Dedifferentiated amniotic fluid mesenchymal stem cell (primary cell): ENCODE data around the gene BRCA1.
A peak's percentile ranks its signal among the peaks of the same experiment; 100 is the strongest.
"Not testable (repeated sequence)": the region's sequence is repeated elsewhere in the genome, so short reads cannot be mapped to it uniquely, and the experiment has no call there.

Experiments used
- DNase-seq: peaks from one replicate; pipeline ENCODE4 v3.0.0-alpha.2; 2016; ENCODE audit errors: extremely low spot score

Gene BRCA1

DNA sequence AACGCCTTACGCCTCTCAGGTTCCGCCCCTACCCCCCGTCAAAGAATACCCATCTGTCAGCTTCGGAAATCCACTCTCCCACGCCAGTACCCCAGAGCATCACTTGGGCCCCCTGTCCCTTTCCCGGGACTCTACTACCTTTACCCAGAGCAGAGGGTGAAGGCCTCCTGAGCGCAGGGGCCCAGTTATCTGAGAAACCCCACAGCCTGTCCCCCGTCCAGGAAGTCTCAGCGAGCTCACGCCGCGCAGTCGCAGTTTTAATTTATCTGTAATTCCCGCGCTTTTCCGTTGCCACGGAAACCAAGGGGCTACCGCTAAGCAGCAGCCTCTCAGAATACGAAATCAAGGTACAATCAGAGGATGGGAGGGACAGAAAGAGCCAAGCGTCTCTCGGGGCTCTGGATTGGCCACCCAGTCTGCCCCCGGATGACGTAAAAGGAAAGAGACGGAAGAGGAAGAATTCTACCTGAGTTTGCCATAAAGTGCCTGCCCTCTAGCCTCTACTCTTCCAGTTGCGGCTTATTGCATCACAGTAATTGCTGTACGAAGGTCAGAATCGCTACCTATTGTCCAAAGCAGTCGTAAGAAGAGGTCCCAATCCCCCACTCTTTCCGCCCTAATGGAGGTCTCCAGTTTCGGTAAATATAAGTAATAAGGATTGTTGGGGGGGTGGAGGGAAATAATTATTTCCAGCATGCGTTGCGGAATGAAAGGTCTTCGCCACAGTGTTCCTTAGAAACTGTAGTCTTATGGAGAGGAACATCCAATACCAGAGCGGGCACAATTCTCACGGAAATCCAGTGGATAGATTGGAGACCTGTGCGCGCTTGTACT lies at the start of gene BRCA1:
TSS of gene BRCA1 (minus strand) at position 232 of the 834 bp plus-strand sequence. CDS start 1,268 bp downstream, outside the sequence.
- DNase-seq: peak; percentile 99

DNA sequence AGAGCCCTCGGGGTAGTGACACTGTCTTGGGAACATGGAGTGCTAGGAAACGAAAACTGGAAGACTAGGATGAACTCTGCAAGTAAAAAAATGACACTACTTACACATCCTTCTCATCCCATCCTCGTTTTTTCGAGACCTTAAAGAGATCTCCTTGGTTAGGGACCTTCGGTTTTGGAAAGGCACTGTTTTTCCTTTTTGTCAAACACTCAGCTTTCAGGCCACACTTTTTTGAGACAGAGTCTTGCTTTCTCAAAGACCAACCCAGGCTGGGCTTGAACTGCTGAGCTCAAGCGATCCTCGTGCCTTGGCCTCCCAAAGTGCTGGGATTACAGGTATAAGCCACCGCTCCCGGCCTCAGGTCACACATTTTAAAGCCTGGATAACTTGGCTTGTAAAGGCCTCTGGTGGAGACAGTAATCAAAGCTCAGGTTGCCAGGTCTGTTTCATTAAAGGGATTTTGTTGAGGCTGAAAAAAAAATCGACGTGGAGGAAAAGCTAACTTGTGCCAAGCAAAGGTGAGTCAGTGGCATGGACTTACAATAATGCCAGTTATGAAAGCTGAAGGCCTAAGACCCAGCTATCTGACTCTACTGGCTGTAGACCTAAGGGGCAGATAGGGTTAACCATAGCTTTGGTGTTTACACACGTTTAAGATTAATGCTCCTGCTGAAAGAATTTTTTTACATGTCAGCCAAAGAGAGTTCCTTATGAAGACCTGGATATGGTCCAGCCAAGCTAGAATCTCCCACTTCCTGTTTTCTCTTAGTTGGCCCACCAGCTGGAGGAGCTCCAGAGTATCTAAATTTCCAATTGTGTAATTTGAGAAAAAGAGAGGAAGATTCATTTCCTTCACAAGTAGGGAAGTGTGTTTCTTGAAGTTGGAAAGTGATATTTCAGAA lies 46.7 kb upstream of the BRCA1 start:
- peak; percentile 86 for DNase-seq

DNA sequence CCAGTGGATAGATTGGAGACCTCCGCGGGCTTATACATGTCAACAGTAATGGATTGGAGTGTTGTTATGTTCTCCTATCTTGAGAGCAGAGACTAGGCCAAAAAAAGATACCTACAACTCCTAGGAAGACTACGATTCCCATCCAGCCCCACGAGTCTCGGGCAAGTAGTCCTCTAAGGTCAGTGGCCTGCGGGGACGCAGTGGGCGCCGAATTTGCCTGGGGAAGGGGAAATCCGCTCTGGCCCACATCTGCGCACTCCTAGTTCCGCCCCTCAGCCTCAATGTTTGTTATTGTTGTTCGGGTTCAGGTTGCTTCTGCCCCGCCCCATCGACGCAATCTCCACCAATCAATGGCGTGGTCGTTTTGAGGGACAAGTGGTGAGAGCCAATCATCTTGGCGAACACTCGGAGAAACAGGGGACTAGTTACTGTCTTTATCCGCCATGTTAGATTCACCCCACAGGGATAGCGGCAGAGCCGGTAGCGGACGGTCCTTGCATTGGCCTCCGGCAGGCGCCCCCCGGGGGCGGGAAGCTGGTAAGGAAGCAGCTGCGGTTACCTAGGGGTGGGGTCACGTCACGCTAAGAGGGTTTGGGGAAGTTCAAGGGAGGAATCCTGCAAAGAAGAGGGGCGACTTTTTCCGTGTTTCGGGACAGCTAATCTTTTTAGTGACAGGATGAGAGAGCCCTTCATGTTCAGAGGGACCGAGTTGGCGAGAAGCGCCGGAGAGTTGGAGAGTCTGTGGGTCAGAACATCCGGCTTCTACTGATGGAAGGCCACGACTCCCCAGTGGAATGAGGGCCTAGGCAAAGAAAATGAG lies 45.8 kb upstream of the BRCA1 start, which contains the start of gene NBR1:
TSS of gene NBR1 (plus strand) at position 449 of the 820 bp plus-strand sequence. CDS start 4,586 bp downstream, outside the sequence.
- DNase-seq: peak; percentile 98

DNA sequence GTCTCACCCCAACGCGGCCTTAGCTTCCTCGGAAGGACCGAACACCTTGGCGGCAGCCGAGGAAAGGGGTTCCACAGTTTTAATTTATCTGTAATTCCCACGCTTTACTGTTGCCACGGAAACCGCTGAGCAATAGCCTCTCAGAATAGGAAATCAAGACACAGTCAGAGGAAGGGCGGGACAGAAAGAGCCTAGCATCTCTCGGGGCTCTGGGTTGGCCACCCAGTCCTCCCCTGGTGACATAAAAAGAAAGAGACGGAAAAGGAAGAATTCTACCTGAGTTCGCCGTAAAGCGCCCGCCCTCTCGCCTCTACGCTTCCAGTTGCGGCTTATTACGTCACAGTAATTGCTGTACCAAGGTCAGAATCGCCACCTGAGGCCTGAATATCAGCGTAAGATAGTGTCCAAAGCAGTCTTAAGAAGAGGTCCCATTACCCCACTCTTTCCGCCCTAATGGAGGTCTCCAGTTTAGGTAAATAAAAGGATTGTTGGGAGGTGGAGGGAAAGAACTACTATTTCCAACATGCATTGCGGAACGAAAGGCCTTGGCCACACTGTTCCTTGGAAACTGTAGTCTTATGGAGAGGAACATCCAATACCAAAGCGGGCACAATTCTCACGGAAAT lies 45.1 kb upstream of the BRCA1 start:
- peak; percentile 97 for DNase-seq

DNA sequence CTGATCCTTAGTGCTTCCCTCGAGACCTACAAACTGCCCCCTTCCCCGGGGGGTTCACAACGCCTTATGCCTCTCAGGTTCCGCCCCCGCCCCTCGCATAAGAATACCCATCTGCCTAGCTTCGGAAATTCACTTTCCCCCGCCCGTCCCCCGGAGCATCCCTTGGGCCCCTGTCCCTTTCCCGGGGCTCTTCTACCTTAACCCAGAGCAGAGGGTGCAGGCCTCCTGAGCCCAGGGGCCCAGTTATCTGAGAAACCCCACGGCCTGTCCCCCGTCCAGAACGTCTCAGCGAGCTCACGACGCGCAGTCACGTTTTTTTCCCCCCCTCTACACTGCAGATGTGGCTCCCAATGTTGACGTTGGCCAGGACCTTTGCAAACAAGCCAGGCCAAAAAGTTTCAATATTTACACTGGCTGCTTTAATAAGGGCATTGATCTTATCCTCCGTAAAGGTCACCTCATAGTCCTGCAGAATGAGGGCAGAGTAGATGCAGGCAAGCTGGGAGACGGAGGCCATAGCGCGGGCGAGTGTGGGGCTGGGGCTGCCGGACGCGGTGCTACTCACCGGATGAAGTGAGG lies 44.5 kb upstream of the BRCA1 start:
- DNase-seq: peak; percentile 31

DNA sequence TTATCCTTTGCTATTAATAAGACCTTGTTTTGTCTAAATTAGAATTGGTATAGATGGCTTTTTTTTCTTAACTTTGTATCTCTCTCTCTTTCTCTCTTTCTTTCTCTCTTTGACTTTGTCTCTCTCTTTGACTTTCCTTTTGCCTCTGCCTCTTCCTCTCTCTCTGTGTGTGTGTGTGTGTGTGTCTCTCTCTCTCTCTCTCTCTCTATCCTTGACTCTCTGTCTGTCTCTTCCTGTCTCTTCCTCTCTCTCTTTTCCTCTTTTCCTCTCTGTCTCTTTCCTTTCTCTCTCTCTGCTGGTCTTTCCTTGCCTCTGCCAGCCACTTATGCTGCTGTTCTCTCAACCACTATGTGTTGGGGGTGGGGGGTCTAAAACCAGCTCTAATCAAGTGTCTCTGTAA lies 40.8 kb upstream of the BRCA1 start:
- DNase-seq: not testable (repeated sequence)

DNA sequence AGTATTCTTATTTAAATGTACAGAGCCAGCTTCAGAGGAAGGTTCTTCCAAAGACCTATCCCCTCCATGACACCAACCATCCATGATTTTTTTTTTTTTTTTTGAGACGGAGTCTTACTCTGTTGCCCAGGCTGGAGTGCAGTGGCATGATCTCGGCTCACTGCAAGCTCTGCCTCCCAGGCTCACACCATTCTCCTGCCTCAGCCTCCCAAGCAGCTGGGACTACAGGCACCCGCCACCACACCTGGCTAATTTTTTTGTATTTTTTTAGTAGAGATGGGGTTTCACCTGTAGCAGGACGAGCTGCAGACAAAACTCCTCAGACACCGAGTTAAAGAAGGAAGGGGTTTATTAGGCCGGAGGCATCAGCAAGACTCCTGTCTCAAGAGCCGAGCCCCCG lies 34.8 kb upstream of the BRCA1 start:
- not testable (repeated sequence) for DNase-seq

DNA sequence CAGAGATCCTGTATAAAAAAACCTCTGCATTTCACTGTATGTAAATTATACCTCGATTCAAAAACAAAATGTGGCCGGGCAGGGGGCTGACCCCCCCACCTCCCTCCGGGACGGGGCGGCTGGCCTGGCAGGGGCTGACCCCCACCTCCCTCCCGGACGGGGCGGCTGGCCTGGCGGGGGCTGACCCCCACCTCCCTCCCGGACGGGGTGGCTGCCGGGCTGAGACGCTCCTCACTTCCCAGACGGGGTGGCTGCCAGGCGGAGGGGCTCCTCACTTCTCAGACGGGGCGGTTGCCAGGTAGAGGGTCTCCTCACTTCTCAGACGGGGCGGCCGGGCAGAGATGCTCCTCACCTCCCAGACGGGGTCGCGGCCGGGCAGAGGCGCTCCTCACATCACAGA lies 34.1 kb upstream of the BRCA1 start:
- not testable (repeated sequence) for DNase-seq

DNA sequence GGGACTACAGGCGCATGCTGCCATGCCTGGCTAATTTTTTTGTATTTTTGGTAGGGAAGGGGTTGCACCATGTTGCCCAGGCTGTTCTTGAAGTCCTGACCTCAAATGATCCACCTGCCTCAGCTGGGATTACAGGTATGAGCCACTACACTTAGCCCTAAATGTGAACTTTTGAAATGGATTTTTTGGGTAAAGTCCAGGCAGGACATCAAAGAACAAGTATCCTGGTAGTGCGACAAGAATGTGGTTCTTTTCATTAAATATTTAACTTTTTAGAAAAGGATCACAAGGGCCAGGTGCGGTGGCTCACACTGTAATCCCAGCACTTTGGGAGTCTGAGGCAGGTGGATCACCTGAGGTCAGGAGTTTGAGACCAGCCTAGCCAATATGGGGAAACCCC lies 30.5 kb upstream of the BRCA1 start:
- DNase-seq: no peak

DNA sequence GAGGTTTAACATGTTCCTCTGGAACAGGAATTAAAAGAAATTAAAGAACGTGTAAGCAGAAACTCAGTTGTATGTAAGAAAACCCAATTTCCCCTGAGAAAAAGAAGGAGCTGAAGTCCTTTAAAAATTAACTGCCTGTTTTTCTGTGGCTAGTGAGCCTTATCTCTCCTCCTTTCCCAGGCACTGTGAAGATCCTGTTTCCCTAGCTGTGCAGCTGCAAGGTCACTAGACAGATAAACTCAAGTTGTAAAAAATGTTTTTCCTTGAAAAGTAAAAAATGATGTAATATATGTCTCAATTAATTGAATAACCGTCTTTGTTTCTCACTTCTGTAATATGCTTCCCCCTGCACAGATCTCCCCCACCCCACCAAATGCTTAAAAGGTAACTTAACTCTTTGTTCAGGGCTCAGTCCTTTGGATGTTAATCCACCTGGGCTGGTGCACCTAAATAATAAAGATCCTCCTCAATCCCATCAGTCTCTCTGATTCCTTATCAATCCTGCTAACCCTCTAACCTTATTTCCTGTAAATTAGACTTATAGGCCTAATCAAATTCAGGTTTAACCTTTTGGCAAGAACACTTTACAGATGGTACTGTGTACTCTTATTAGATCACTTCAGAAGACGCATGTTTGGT lies 28.2 kb upstream of the BRCA1 start:
- DNase-seq: not testable (repeated sequence)

DNA sequence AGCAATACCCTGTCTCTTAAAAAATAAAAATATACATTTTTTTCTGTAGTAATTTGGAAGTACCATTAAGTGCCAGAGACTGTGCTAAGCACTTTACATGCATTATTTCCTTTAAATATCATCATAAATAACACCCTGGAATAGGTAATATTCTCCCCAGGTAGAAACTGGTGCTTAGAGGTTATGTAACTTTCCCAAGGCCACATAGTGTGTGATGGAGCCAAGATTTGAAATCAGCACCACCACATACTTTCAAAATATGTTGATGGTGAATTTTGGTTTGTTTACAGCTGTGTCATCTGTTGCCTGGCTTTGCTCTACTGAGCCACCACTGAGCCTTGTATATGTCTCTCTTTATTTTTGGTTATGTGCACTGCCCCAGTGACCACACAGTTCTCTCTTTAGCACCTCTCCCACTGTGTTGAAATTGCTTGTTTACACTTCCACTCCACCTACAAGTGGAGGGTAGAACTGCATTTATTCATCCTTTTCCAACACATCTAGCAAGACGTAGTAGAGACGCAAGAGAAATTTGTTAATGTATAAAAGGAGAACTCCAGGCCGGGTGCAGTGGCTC lies 26.8 kb upstream of the BRCA1 start:
- no peak for DNase-seq

DNA sequence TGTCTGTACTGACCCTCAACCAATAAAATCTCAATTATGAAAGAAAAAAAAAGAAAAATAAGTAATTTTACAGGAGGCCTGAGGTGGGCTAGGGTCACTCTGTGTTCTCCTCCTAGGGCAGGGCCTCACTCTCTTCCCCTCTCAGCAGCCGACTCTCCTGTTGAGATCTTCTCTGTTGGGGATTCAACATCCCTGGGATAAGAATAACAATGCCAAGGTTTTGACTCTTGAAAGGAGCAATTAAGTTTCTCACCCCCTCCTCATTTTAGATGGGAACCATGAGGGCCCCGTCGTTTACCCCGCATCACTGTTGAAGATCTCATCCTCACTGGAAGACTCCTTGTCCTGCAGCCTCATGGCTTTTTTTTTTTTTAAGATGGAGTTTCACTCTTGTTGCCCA lies 21.5 kb upstream of the BRCA1 start:
- no peak for DNase-seq

DNA sequence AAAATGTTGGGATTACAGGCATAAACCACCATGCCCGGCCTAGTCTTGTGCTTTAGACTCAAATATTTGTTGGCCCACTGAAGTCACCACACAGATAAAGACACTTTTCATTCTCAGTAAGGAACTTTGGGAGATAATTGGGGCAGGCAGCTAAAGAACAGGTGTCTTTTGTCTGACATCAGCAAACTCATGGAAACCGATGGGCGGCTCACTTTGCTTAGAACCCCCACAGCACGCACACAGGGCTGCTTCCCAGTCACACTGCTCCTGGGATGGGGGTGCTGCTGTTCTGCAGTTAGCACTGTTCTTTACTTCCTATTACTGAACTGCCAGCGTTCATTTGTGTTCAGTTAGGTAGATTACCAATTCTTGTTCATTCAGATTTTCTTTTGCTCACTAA lies 18.0 kb upstream of the BRCA1 start:
- no peak for DNase-seq

DNA sequence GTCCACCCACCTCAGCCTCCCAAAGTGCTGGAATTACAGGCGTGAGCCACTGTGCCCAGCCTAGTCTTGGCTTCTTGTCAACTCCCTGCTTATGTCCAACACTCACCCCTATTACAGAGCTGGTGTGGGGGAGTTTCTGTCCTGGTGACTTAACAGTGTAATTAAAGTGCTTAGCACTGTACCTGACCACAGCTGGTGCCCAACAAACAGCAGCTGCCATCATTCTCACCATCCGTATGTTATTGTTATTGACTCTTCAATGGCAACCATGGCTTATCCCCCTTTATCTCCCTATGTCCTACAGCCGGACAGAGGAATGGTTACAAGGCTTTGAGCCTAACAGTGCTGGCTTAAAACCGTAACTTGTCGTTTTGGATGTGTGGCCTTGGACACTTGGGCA lies 17.0 kb upstream of the BRCA1 start:
- DNase-seq: no peak

DNA sequence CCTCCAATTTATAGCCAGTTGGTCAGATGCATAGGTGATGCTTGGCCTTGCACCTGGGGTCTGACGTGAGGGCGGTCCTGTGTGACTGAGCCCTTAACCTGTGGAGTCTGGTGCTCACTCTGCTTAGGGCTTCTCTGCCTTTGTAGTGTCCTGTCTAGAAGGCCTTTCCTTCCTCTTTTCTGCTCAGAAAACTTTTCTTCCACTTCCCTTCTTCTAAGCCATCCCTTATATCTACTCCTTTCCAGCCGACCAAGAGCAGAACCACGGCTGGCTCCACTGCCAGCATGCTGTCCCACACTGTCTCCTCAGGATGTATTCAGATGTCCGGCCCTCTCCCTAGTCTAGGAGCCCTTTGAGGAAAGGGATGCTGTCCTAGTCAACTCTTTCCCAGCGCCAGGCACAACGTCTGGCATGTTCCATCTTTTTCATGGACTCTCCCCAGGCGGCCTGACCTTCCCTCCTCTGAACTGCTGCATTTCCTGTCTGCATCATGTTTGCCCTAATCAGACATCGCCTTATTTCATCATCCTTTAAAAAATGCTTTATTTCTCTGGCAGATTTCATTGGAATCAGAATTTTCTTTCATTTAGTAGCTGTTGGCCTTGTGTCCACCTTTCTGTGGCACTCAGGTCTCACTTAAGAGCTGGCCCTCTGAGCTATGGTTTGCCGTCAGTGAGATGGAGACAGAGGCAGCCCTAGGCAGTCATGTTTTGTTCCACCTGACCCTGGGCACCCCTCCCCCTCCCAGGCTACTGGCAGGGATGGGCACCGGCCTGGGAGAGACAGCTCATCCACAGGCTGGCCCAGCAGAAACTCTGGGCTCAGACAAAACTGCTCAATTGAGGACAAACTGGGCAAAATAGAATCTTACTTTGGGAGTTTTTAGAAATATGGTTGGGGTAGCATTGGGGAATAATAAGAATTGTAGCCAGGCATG lies 15.5 kb upstream of the BRCA1 start:
- no peak for DNase-seq

DNA sequence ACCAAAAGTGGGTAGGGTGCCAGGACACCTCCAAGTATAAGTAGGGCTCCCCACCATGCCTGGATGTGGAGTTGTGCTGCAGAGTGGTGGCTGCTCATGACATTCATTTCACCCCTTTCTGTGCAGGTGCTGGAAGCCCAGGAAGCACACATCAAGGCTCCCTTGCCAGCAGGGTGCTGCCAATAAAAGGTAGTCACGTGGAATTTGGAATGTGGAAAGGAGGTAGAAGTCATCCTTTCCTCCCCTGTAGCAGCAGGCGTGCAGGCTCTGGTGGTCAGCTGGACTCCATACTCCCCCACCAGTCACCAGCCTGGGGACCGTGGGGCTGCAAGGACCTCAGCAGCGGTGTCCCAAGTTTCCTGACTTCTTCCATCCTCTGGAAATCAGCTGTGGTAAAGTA lies 13.4 kb upstream of the BRCA1 start:
- not testable (repeated sequence) for DNase-seq

DNA sequence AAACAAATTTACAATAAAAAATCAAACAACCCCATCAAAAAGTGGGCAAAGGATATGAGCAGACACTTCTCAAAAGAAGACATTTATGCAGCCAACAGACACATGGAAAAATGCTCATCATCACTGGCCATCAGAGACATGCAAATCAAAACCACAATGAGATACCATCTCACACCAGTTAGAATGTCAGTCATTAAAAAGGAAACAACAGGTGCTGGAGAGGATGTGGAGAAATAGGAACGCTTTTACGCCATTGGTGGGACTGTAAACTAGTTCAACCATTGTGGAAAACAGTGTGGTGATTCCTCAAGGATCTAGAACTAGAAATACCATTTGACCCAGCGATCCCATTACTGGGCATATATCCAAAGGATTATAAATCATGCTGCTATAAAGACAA lies 11.4 kb upstream of the BRCA1 start:
- not testable (repeated sequence) for DNase-seq

DNA sequence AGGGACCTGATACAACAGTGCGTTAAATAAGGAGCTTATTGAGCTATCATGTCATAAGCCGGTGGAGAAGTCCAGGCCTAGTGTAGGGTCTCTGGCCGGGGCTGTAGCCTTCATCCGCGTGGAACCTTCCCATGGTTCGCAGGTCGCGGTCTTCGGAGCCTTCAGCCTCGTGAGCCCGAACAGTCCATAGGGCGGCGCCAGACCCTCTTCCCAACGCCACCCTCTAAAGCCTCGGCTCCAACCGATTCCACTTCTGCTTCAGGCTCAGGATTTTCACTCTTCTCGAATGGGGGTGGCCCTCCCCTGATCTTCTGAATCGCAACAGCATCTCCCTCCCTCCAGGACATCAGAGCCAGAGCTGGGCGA lies 10.3 kb upstream of the BRCA1 start:
- no peak for DNase-seq
